ENCODE data around the gene RYR1. TPM values are rescaled to one million over a fixed set of nuclear protein-coding genes. Genes with fewer than 3 reads are reported as not detected.
"Not testable (repeated sequence)": the region's sequence is repeated elsewhere in the genome, so short reads cannot be mapped to it uniquely, and the experiment has no call there.

Gene RYR1
- total RNA-seq, 2 donors from 2014 or later: 1.3 to 5.6 TPM

DNA sequence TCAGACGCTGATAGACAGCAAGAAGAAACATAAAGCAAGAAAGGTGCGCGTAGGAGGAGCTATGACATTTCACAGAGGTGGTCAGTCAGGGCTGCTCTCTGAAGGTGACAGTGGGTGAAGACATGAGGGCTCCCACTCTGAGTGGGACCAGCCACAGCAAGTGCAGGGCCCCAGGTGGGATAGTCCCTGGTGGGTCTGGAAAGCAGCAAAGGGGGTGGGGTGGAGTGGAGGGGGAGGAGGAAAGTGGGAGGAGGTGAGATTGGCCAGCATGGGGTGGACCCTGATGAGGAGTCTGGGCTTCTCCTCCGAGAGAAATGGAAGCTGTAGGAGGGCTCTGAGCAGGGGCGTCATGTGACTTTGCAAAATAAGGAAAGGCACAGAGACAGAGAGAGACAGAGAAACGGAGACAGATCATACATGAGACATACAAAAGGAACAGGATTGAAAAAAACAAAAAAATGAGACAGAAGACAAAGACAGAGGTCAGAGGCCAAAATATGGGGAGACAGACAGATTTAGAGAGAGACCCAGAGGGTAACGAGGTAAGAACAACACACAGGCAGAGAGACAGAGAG lies 181.6 kb downstream of the RYR1 start:
- no peak for DNase-seq (ENCODE audit: low spot score)
- intact Hi-C loops (cut with DNase I): loop anchor here in 1 of 2 donors (1.0 kb wide), 1 partner anchor 123 kb away; no protein-coding TSS in a partner anchor

DNA sequence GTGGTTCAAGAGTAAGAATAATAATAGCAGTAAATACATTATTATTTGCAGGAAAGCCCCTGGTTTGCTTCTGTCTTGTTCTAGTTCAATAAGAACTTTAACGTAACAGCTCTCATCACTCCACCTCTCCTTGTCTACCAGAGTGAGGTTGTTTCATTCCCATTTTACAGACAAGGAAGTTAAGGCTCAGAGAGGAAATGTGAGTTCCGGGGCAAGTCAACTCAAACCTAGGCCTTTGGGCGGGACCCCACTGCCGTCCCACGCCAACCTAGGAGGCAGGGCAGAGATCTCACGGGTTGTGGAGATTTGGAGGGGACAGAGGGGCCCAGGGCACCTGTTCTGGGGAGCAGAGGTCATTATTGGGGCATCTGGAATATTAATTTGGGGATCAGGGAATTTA lies 182.8 kb downstream of the RYR1 start:
- intact Hi-C loops (cut with DNase I): no loop called here
- no peak for DNase-seq (ENCODE audit: low spot score)

DNA sequence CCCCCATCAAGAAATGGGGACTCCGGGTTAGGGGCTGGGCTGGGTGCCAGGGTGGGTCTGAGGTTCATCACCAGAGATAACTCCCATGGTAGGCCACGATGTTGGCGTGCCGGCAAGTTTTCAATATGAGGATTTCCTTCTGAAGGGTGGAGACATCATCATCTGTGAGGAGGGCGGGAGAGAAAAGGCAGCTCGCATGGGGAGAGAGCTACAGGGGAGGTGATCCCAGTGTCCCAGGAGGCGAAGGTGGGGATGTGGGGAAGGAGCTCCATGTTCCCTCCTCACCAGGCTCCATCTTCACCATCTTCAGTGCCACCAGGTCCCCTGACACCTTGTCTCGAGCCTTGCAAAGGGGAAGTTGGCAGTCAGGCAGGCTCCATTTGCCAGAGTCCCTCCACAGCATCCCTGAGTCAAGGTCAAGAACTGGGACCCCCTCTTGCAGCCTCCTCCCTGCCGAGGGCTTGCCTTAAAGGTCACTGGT lies 183.8 kb downstream of the RYR1 start:
- intact Hi-C loops (cut with DNase I): no loop called here
- no peak for DNase-seq (ENCODE audit: low spot score)

DNA sequence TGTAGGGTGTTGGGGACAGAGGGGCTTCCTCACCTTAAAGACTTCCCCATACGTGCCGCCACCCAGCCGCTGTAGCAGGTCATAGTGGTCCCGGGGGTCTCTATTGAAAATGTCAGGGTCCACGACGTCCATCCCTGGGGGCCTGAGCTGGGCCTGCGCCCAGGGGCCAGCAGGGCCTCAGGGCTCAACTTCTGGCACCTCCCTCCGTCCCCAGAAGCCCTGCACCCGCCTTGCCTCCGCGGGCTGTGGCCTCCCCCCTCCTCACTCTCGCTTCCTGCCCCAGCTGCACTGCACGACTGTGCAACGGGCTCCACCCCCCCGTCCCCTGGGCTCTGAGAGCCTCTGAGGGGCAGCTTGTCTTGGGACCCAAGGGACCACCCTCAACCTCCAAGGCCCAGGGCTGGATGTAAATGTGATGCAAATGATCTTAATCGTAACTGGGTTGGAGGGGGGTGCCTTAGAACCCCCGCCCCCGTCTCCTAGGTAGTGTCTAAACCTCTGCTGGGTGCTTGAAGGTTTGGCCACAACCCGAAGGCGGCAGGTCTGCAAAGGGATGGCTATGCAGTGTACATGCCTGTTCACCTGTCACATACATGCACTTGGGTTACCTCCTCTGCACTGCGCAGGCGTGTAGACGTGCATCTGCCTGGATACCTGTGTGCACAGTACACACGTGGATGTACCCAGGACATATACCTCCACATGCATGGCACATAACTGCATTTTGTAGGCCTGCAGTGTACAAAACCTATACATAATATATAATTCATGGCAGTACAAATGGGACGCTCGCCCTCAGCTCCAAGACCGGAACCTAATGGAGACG lies 184.5 kb downstream of the RYR1 start, which contains the start of gene MAP4K1:
Gene MAP4K1 (minus strand): TSS at position 190 of the 826 bp plus-strand sequence. CDS start 58 bp downstream, at position 132.
- DNase-seq (ENCODE audit: low spot score): no peak
- intact Hi-C loops (cut with DNase I): no loop called here

DNA sequence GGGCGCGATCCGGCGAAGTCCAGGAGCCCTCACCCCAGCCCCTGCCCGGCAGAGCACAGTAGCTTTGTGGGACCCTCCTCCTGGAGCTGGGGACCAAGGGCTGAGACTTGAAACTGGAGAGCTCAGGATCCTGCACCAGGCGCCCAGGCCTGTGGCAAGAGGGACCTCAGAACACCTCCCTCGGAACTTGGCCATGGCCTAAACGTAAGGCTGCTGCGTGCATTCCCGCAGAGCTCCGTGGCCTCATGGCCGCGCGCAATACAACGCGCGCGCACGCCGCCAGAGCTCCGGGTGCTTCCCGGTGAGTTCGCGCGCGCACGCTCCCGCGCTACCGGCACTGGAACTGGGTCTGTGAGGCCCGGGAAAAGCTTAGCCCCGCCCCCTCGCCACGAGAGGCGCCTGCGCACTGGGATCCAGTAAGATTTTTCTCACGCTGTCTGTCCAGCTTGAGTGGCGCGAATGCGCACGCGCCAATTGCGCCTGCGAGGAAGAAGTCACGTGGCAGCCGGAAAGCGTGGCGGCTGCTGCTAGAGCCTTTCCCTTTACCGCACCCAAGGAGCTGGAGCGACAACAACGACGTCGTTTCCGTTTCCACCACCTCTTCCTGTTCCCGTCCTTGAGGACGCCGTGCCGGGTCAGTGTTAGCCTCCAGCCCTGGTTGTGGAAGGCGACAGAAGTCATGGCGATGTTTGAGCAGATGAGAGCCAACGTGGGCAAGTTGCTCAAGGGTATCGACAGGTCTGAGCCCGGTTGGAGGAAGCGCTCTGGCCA lies 185.3 kb downstream of the RYR1 start, which contains the start of gene EIF3K:
Gene EIF3K (plus strand): TSS at position 599 of the 771 bp plus-strand sequence. CDS start 81 bp downstream, at position 680.
- DNase-seq (ENCODE audit: low spot score): peak; percentile 100
- intact Hi-C loops (cut with DNase I): no loop called here

DNA sequence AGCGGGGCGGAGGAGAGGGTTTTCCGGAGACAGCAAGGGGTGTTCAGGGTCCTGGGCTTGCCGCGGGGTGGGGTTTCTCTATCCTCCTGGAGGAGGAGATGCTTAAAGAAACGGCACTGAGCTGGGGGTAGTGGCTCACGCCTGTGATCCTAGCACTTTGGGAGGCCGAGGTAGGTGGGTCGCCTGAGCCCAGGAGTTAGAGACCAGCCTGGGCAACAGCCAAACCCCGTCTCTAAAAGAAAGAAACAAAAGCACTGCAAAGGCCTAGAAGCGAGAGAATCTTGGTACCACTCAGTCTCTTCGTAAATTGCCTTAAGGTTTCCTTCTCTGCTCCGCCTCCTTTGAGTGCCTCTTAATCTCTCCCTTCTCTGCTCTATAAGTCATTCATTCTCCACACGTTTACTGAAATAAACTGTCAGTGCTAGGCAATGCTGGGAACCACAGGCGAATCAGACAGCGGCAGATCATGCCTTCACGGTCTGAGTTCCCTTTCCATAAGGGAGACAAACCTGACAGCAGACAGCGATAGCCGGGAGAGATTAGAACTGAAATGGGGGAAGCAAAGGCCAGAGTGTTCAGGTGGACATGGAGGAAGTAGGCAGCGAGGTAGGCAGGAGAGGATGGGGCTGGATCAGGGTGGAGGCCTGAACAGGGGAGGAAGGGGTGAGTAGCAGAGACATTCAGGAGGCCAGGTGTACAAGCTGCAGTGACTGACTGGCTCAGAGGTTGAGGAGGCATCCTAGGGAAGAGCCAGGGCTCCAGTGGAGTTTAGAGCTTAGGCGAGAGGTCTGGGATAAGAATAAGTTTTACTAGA lies 186.1 kb downstream of the RYR1 start:
- DNase-seq (ENCODE audit: low spot score): no peak
- intact Hi-C loops (cut with DNase I): no loop called here

DNA sequence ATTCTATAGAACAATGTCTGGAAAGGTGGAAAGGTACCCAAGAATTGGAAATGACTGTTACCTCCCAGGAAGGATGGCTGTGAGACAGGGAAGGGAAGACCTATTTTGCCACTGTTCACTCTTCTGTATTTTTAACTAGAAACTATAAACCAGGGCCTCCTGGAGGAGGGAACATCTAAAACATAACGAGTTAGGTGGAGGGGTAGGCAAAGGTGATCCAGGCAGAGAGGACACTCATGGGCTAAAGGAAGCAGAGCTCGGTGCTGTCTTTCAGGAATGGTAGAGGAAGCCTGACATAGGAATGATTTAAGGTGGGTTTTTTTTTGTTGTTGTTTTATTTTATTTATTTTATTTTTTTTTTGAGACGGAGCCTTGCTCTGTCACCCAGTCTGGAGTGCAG lies 191.3 kb downstream of the RYR1 start:
- no peak for DNase-seq (ENCODE audit: low spot score)
- intact Hi-C loops (cut with DNase I): no loop called here

DNA sequence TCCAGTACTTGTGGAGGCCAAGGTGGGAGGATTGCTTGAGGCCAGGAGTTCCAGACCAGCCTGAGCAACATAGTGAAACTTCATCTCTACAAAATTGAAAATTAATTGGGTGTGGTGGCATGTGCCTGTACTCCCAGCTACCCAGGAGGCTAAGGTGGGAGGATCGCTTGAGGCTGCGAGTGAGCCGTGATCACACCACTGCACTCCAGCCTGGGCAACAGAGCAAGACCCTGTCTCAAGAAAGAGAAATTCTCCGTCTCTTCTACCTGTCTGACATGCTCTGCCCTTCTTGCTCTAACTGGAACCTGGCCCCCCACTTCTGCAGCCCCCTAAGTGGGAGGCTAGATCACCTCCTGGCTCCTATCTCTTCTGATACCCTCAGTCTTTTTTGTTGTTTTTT lies 192.9 kb downstream of the RYR1 start:
- intact Hi-C loops (cut with DNase I): no loop called here
- DNase-seq (ENCODE audit: low spot score): no peak

DNA sequence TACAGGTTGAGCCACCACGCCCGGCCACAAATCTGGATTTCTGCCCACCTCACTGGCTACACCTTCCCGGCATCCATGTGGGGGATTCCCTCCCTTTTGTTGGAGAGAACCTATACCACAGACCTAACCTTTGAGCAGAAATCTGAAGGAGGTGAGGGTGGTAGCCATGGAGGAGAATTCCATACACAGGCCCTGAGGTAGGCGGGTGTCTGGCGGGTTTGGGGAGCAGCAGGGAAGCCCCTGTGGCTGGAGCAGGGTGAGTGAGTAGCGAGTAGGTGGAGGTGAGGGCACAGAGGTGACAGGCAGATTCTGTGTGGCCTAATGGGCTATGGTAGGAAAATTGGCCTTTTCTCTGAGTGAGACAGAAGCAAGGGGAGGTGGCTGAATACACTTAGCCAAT lies 196.1 kb downstream of the RYR1 start:
- intact Hi-C loops (cut with DNase I): no loop called here

DNA sequence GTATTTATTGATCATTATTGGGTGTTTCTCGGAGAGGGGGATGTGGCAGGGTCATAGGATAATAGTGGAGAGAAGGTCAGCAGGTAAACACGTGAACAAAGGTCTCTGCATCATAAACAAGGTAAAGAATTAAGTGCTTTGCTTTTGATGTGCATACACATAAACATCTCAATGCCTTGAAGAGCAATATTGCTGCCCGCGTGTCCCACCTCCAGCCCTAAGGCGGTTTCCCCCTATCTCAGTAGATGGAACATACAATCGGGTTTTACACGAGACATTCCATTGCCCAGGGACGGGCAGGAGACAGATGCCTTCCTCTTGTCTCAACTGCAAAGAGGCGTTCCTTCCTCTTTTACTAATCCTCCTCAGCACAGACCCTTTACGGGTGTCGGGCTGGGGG lies 197.8 kb downstream of the RYR1 start:
- DNase-seq (ENCODE audit: low spot score): not testable (repeated sequence)
- intact Hi-C loops (cut with DNase I): loop anchor here (5.0 to 10.0 kb wide), 2 partner anchors 114 to 226 kb away; partner anchors contain the start of gene FAM98C (in 2 of the 2)

More for the DNA sequence above, 196.1 kb downstream of the RYR1 start:
- no peak for DNase-seq (ENCODE audit: low spot score)

DNA sequence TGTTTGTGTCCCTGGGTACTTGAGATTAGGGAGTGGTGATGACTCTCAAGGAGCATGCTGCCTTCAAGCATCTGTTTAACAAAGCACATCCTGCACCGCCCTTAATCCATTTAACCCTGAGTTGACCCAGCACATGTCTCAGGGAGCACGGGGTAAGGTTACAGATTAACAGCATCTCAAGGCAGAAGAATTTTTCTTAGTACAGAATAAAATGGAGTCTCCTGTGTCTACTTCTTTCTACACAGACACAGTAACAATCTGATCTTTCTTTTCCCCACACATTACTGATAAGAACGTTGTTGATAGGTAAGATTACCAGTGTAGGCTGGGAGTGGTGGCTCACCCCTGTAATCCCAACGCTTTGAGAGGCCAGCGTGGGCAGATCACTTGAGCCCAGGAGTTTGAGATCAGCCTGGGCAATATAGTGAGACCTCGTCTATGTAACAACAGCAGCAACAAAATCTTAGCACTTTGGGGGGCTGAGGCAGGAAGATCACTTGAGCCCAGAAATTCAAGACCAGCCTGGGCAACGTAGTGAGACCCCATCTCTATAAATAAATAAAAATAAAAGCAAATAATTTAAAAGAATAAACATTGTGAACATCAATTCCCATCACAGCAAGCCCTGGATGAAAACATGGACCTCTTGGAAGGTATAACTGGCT lies 198.5 kb downstream of the RYR1 start:
- not testable (repeated sequence) for DNase-seq (ENCODE audit: low spot score)
- intact Hi-C loops (cut with DNase I): loop anchor here (5.0 to 10.0 kb wide), 2 partner anchors 115 to 227 kb away; partner anchors contain the start of gene FAM98C (in 2 of the 2)

DNA sequence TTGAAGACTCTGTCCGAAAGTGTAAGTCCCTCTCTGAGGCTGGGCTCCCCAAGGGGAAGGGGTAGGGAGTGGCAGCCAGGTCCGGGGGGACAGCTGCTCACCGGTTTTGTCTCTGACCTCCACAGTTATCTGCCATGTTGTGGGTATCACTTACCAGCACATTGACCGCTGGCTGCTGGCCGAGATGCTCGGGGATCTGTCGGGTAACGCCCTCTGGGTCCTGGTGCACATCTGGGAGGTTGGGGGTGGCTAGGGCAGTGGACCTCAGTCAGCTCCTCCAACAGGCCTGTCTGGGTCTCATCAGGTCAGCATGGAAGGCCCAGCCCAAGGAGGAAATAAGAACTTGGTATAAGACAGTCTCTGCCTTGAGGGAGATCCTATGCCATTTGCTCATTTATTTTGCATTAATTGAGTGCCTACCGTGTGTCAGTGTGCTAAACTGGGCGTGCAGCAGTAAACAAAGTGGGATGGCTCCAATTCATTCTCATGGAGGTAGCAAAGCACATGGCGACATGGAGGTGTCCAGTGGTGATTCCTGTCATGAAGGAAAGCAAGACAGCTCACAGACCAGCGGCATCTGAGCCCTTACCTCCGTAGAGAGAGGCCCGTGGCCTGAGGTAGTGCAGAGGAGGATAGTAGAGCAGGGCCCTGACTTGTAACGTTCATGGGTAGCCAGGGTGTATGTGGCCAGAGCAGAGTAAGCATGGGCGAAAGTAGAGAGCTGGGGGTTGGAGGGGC lies 199.2 kb downstream of the RYR1 start:
- intact Hi-C loops (cut with DNase I): loop anchor here (5.0 to 10.0 kb wide), 2 partner anchors 115 to 228 kb away; partner anchors contain the start of gene FAM98C (in 2 of the 2)
- no peak for DNase-seq (ENCODE audit: low spot score)

DNA sequence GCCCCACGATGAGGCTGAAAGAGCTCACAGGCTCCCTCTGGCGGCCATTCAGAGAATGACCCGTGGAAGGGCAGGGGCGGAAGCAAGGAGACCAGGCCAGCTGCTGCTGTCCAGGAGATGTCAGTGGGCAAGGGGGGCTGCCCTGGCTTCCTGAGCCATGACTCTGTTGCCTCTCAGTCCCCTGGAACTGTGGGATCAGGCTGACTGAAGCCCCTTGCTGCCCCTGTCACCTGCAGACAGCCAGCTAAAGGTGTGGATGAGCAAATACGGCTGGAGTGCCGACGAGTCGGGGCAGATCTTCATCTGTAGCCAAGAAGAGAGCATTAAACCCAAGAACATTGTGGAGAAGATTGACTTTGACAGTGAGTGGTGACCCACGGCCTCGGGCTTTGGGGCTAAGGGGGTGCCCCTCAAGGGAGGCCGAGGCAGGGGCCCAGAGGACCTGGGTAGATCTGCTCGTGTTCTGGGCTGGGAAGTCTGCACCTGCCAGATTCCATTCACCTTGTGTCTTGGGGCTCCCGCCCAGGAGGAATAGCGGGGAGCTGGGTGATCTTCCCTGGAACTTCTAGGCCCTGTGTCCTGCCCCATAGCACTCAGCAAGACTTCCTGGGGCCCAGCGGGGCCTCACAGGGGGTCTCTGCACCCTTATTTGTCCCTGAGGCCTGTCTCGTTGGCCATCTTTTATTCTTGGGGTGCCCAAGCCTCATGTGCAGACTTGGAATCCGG lies 201.4 kb downstream of the RYR1 start:
- DNase-seq (ENCODE audit: low spot score): peak; percentile 93
- intact Hi-C loops (cut with DNase I): loop anchor here (5.0 to 10.0 kb wide), 2 partner anchors 118 to 230 kb away; partner anchors contain the start of gene FAM98C (in 2 of the 2)

DNA sequence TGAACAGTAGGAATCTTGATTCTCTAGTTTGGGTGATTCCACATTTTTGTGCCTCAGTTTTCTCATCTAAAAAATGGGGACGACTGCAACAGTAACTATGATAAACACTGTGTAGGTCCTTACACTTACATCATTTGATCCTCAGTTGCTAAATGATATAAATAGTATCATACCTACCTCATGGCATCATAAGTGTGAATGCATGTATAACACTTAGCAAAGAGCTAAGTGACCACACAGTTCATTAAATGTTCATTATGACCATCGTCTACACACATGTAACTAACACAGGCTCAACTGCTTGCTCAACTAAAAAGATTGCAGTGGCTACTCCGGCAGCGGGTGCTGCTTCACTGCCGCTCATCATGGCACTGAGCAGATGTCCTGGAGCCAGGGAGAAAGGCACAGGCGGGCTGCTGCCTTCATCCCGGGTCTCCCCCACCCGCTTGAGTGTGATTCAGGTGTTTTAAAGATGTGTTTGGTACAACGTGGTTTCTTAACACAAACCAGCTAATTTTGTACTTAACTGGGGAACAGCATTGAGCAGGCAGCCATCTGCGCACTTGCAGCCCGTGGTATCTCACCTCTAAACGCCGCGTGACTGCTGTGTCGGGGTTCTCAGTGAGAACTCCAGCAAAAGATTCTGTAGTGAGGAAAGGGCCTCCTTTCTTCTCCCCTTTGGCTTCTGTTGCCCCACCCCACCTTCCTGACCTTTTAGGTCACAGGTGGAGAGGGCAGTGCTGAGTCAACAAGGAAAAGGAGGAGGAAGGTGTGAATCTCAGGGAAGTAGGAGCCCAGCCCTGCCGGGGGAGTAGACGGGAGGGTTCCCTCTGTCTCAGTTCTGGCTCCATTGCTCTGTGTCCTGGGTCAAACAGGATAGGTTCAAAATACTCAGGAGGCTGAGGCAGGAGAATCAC lies 202.2 kb downstream of the RYR1 start:
- DNase-seq (ENCODE audit: low spot score): no peak
- intact Hi-C loops (cut with DNase I): loop anchor here (10.0 kb wide), 1 partner anchor 231 kb away; the partner anchor contains the start of gene FAM98C (in 2 of the 2)
